Ishikawa (cell line): ENCODE data around the gene IGFL1.
A peak's percentile ranks its signal among the peaks of the same experiment; 100 is the strongest.

Experiments used
- CEBPB ChIP-seq: IDR thresholded peaks from 2 replicates; pipeline ENCODE4 v1.6.1; 2012
- CREB1 ChIP-seq: IDR thresholded peaks from 2 replicates; pipeline ENCODE4 v1.6.1; 2012; ENCODE audit warnings: low read depth
- EGR1 ChIP-seq: IDR thresholded peaks from 2 replicates; pipeline ENCODE4 v1.6.1; 2012
- EP300 ChIP-seq: IDR thresholded peaks from 2 replicates; pipeline ENCODE4 v1.6.1; 2012; ENCODE audit warnings: borderline replicate concordance
- FOXM1 ChIP-seq: IDR thresholded peaks from 2 replicates; pipeline ENCODE4 v1.6.1; 2012; ENCODE audit warnings: low read depth, borderline replicate concordance
- MAX ChIP-seq: IDR thresholded peaks from 2 replicates; pipeline ENCODE4 v1.6.1; 2012
- NFIC ChIP-seq: IDR thresholded peaks from 2 replicates; pipeline ENCODE4 v1.6.1; 2012
- RAD21 ChIP-seq: IDR thresholded peaks from 2 replicates; pipeline ENCODE4 v1.6.1; 2012; ENCODE audit warnings: low read depth
- REST ChIP-seq: IDR thresholded peaks from 2 replicates; pipeline ENCODE4 v1.6.1; 2012; ENCODE audit warnings: low read depth, mild to moderate bottlenecking
- TAF1 ChIP-seq: IDR thresholded peaks from 2 replicates; pipeline ENCODE4 v1.6.1; 2012; ENCODE audit warnings: low read depth, mild to moderate bottlenecking
- TCF12 ChIP-seq: IDR thresholded peaks from 2 replicates; pipeline ENCODE4 v1.6.1; 2012; ENCODE audit warnings: low read depth
- TEAD4 ChIP-seq: IDR thresholded peaks from 2 replicates; pipeline ENCODE4 v1.6.1; 2012
- USF1 ChIP-seq: IDR thresholded peaks from 2 replicates; pipeline ENCODE4 v1.6.1; 2012
- YY1 ChIP-seq: IDR thresholded peaks from 2 replicates; pipeline ENCODE4 v1.6.1; 2012; ENCODE audit warnings: low read depth
- ZBTB7A ChIP-seq: IDR thresholded peaks from 2 replicates; pipeline ENCODE4 v1.6.1; 2012; ENCODE audit warnings: low read depth

Gene IGFL1

GRCh38 chr19:46201454-46202310 lies 27.9 kb upstream of the IGFL1 start:
- TF ChIP-seq YY1 (no peak), FOXM1 (no peak), TCF12 (no peak), REST (no peak), RAD21 (no peak), NFIC (no peak), USF1 (no peak), TEAD4 (no peak), ZBTB7A (no peak), MAX (no peak), TAF1 (no peak), EGR1 (no peak), CEBPB (no peak), CREB1 (no peak), EP300 (no peak)

- no peak for TF ChIP-seq TEAD4
- TF ChIP-seq USF1: no peak
Measured at GRCh38 chr19:46202426-46202825, 27.1 kb upstream of the IGFL1 start.

GRCh38 chr19:46202872-46203860 lies 26.4 kb upstream of the IGFL1 start:
- TF ChIP-seq ZBTB7A (no peak), USF1 (no peak), FOXM1 (no peak), TCF12 (no peak), TEAD4 (no peak), YY1 (no peak), CEBPB (no peak), RAD21 (no peak)

- no peak for TF ChIP-seq NFIC
- TF ChIP-seq FOXM1: no peak
- TF ChIP-seq TAF1: no peak
- TF ChIP-seq MAX: no peak
- TF ChIP-seq USF1: no peak
- no peak for TF ChIP-seq CREB1
- TF ChIP-seq ZBTB7A: no peak
- TF ChIP-seq EGR1: no peak
Measured at GRCh38 chr19:46204008-46204407, 25.5 kb upstream of the IGFL1 start.

- TF ChIP-seq YY1: 0 out of 2 replicates have a peak, but pooled peaks have one; percentile 32
- no peak for TF ChIP-seq EP300
Measured at GRCh38 chr19:46205183-46205984, 24.2 kb upstream of the IGFL1 start.

- TF ChIP-seq MAX (no peak), NFIC (peak; percentile 75), USF1 (no peak), TEAD4 (peak; percentile 78), TCF12 (no peak), RAD21 (no peak), REST (no peak), EP300 (peak; percentile 21; the same call in 1 of the 2 replicates), EGR1 (no peak), CEBPB (no peak), ZBTB7A (no peak), YY1 (no peak), CREB1 (no peak), TAF1 (no peak), FOXM1 (no peak)
Measured at GRCh38 chr19:46206176-46206575, 23.4 kb upstream of the IGFL1 start.
